ENCODE data around the gene NAA80. TPM values are rescaled to one million over a fixed set of nuclear protein-coding genes. Genes with fewer than 3 reads are reported as not detected.

NAA80 gene
- total RNA-seq, 5 donors from 2014 or later (not counting 1 experiment from before 2014, with no cell fraction given), result 33.8 to 45.7 (median 43.9) TPM

DNA sequence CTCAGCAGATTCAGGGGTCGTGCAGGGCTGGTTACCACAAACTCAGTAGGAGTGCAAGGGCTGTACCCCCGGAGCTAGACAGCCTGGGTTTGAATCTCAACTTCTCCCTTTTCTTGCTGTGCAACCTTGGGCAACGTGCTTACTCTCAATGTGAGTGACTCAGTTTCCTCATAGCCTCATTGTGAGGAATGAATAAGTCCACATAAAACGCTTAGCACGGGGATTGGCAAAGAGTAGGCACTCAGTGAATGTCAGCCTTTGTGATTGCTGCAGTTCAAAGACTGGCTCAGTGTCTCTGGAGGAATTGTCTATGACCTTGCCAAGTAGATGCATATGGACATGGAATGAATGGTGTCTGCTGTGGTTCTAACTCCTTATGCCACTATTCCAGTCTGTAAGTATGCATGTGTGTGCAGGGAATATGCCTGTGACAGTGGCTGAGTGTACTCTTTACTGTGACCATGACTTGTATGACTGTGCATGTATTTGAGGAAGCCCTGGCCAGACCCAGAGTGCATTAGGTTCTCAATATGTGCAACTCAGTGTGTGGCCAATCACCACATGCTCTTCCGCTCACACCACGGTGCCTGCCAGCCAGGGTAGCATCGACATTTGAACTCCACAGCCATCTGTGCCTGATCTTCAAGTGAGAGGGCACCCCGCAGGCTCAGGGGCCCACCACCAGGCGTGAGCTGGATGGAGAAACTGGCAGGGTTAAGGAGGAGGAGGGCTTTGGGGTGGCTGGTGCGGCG is 900 bp upstream of the NAA80 start:
- Mint-ChIP-seq H3K4me1 (peaks cover 25 to 33% (median 33%) of the 10 kb centered on the region in 3 donors), H3K27ac (peak overlapping the region; percentile 98 to 100), H3K27me3 (no peaks in the 10 kb centered on the region), H3K9me3 (no peaks in the 10 kb centered on the region), H3K36me3 (no peaks in the 10 kb centered on the region), H3K4me3 (peak overlapping the region; percentile 95 to 97 (median 96))
- Histone ChIP-seq H3K27ac (ENCODE audit: low read length) (peak overlapping the region; percentile 95), H3K4me1 (ENCODE audit: control insufficient read depth in 1 of 2, extremely low read depth in 1 of 2, insufficient read depth in 2 of 2, low read length in 2 of 2) (peaks cover 9 to 38% of the 10 kb centered on the region in 2 experiments), H3K36me3 (ENCODE audit: control insufficient read depth in 2 of 2, extremely low read depth in 1 of 2, insufficient read depth in 1 of 2, low read length in 1 of 2) (peaks cover 4 to 5% of the 10 kb centered on the region in 2 donors), H3K9me3 (no peaks in the 10 kb centered on the region), H3K4me3 (ENCODE audit: control insufficient read depth in 1 of 2, extremely low read depth in 1 of 2, low read length in 1 of 2) (peak overlapping the region; percentile 74 to 92), H3K27me3 (replicated peaks in 1 of 2; ENCODE audit: control insufficient read depth in 2 of 2, extremely low read depth in 1 of 2, insufficient read depth in 2 of 2, low read length in 1 of 2) (no peaks in the 10 kb centered on the region)
- DNase-seq, result no peak
- CTCF ChIA-PET, result interaction anchor here in 1 of 2 donors (0.5 to 1.8 kb wide), 10 partner anchors 17 to 292 kb away, joined by 3 to 16 read pairs (median 7); partner anchors contain the start of genes CYB561D2, GNAI2 and NPRL2
- no peak for ATAC-seq (replicated peaks in 1 of 4)
- POLR2A ChIA-PET, result interaction anchor here in 1 of 2 donors (0.6 to 1.9 kb wide), 4 partner anchors 21 to 486 kb away, joined by 3 to 13 read pairs (median 6); partner anchors contain the start of gene UBA7
- 61% methylated on average over 7 of the region's 12 CpGs for WGBS (ENCODE audit: insufficient coverage)

DNA sequence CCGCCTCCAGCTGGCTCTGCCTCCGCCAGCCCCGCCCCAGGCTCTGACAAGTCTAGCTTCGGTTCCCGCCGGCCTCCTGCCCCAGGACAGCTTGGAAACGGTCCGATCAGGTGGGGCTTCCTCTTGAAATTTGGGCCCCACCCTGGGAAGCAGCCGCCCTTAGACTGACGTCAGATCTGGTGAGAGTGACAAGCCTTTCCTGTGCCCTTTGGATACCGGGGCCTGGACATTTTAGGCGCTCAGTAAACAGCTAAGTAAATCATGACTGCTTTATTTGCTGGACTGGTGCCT is 378 bp upstream of the NAA80 start:
- H3K4me3 Mint-ChIP-seq, result peak overlapping the region; percentile 95 to 97 (median 96)
- POLR2A ChIA-PET, result interaction anchor here in 1 of 2 donors (0.6 to 1.9 kb wide), 5 partner anchors 22 to 486 kb away, joined by 3 to 13 read pairs (median 4); partner anchors contain the start of genes GNAI2 and UBA7
- no peaks in the 10 kb centered on the region for H3K27me3 Mint-ChIP-seq
- CTCF ChIA-PET, result interaction anchor here in 1 of 2 donors (0.7 to 1.8 kb wide), 11 partner anchors 18 to 128 kb away, joined by 3 to 16 read pairs (median 7); partner anchors contain the start of genes CYB561D2, GNAI2 and NPRL2
- 2% methylated on average over 12 of the region's 12 CpGs for WGBS (ENCODE audit: insufficient coverage)
- peak overlapping the region; percentile 98 to 100 for H3K27ac Mint-ChIP-seq
- H3K9me3 Mint-ChIP-seq, result no peaks in the 10 kb centered on the region
- no peaks in the 10 kb centered on the region for H3K9me3 ChIP-seq
- peaks cover 25 to 33% (median 33%) of the 10 kb centered on the region in 3 donors for H3K4me1 Mint-ChIP-seq
- peaks cover 4 to 5% of the 10 kb centered on the region in 2 donors for H3K36me3 ChIP-seq (ENCODE audit: control insufficient read depth in 2 of 2, extremely low read depth in 1 of 2, insufficient read depth in 1 of 2, low read length in 1 of 2)
- H3K4me3 ChIP-seq (ENCODE audit: control insufficient read depth in 1 of 2, extremely low read depth in 1 of 2, low read length in 1 of 2), result peak overlapping the region; percentile 74 to 92
- no peaks in the 10 kb centered on the region for H3K27me3 ChIP-seq (replicated peaks in 1 of 2; ENCODE audit: control insufficient read depth in 2 of 2, extremely low read depth in 1 of 2, insufficient read depth in 2 of 2, low read length in 1 of 2)
- peak overlapping the region; percentile 95 for H3K27ac ChIP-seq (ENCODE audit: low read length)
- ATAC-seq (replicated peaks in 1 of 4) (no peak), DNase-seq (no peak)
- H3K4me1 ChIP-seq (ENCODE audit: control insufficient read depth in 1 of 2, extremely low read depth in 1 of 2, insufficient read depth in 2 of 2, low read length in 2 of 2), result peaks cover 9 to 38% of the 10 kb centered on the region in 2 experiments
- no peaks in the 10 kb centered on the region for H3K36me3 Mint-ChIP-seq

DNA sequence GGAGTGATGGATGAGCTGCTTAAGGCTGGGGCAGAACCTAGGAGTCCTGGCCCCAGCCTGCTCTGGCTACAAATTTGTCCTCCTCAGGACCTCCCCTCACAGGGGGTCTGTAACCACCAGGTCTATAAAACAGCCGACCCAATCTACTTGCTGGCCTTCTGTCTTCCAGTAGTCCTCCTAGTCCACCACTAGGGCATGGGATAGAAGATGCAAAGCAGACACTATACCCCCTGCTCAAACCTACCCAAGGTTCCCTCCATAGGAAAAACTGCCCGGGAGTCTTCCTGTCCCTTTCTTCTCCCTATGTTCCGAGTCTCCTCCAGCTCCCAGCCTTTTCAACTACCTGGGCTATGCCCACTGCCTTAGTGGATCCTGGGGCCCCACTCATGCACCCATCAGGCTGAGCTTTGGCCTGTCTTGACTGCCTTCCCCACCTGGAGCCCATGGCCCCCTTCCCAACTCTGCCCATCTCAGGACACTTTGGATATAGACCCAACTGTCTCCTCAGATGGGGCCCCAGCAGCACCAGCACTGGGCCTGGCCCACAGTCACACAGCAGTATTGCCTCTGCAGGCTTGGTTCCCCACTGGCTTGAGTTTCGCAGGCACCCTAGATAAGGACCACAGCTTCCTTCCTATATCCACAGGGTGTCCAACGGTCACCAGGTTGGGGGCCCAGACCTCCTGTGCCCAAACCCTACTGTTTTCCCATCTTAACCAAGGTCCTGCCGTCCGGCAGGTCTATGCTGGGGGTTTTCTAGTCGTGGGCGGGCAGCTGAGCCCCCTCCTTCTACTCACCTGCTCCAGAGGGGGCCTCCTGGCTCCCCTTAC is 1.1 kb downstream of the NAA80 start:
- POLR2A ChIA-PET, result interaction anchor here in 1 of 2 donors (0.5 to 0.6 kb wide), 2 partner anchors 12 to 43 kb away, joined by 3 to 5 read pairs; partner anchors contain the start of gene RASSF1
- WGBS (ENCODE audit: insufficient coverage), result 52% methylated on average over 4 of the region's 9 CpGs
- Mint-ChIP-seq H3K27me3 (no peaks in the 10 kb centered on the region), H3K4me3 (peak overlapping the region; percentile 95 to 97 (median 96)), H3K36me3 (no peaks in the 10 kb centered on the region), H3K27ac (peak overlapping the region; percentile 98 to 100), H3K4me1 (peaks cover 25 to 34% (median 33%) of the 10 kb centered on the region in 3 donors), H3K9me3 (no peaks in the 10 kb centered on the region)
- no peaks in the 10 kb centered on the region for H3K27me3 ChIP-seq (replicated peaks in 1 of 2; ENCODE audit: control insufficient read depth in 2 of 2, extremely low read depth in 1 of 2, insufficient read depth in 2 of 2, low read length in 1 of 2)
- no peaks in the 10 kb centered on the region for H3K9me3 ChIP-seq
- H3K27ac ChIP-seq (ENCODE audit: low read length), result peak overlapping the region; percentile 95
- CTCF ChIA-PET, result interaction anchor here (0.6 to 1.8 kb wide), 4 partner anchors 23 to 626 kb away, joined by 3 to 16 read pairs (median 4); no protein-coding TSS in a partner anchor
- H3K36me3 ChIP-seq (ENCODE audit: control insufficient read depth in 2 of 2, extremely low read depth in 1 of 2, insufficient read depth in 1 of 2, low read length in 1 of 2), result peaks cover 4 to 5% of the 10 kb centered on the region in 2 donors
- DNase-seq, result no peak
- no peak for ATAC-seq (replicated peaks in 1 of 4)
- peak overlapping the region; percentile 75 to 92 for H3K4me3 ChIP-seq (ENCODE audit: control insufficient read depth in 1 of 2, extremely low read depth in 1 of 2, low read length in 1 of 2)
- H3K4me1 ChIP-seq (ENCODE audit: control insufficient read depth in 1 of 2, extremely low read depth in 1 of 2, insufficient read depth in 2 of 2, low read length in 2 of 2), result peaks cover 9 to 40% of the 10 kb centered on the region in 2 experiments

DNA sequence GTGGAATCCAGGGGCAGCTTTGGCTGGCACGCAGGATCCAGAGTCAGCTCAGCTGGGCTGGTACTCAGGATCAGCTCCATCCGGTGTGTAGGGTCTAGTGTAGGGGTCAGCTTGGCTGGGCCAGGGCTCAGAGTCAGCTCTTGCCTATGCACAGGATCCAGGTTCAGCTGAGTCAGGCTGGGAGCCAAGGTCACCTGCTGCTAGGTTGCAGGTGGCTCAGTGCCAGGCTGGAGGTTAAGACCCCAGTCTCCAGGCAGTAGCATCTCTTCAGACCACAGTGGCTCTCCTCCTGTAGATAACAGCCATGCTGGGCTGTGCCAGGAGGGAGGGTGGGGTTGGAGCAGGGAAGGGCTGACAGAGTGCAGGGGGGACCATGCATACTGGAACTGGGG is 1.8 kb downstream of the NAA80 start:
- H3K27ac Mint-ChIP-seq, result peak overlapping the region in 1 of 2 donors; percentile 100
- no peaks in the 10 kb centered on the region for H3K9me3 ChIP-seq
- no peaks in the 10 kb centered on the region for H3K9me3 Mint-ChIP-seq
- H3K27me3 ChIP-seq (replicated peaks in 1 of 2; ENCODE audit: control insufficient read depth in 2 of 2, extremely low read depth in 1 of 2, insufficient read depth in 2 of 2, low read length in 1 of 2), result no peaks in the 10 kb centered on the region
- peaks cover 31 to 41% (median 40%) of the 10 kb centered on the region in 3 donors for H3K4me1 Mint-ChIP-seq
- ATAC-seq (replicated peaks in 1 of 4) (no peak), DNase-seq (peak in 1 of 35 experiments; percentile 13)
- no peak overlapping the region for H3K27ac ChIP-seq (ENCODE audit: low read length)
- CTCF ChIA-PET, result no interaction called here
- H3K27me3 Mint-ChIP-seq, result no peaks in the 10 kb centered on the region
- peak overlapping the region; percentile 95 to 97 (median 96) for H3K4me3 Mint-ChIP-seq
- H3K36me3 ChIP-seq (ENCODE audit: control insufficient read depth in 2 of 2, extremely low read depth in 1 of 2, insufficient read depth in 1 of 2, low read length in 1 of 2), result peaks cover 3 to 5% of the 10 kb centered on the region in 2 donors
- H3K4me3 ChIP-seq (ENCODE audit: control insufficient read depth in 1 of 2, extremely low read depth in 1 of 2, low read length in 1 of 2), result no peak overlapping the region
- 100% methylated on average over 2 of the region's 2 CpGs for WGBS (ENCODE audit: insufficient coverage)
- POLR2A ChIA-PET, result no interaction called here
- peaks cover 9 to 47% of the 10 kb centered on the region in 2 experiments for H3K4me1 ChIP-seq (ENCODE audit: control insufficient read depth in 1 of 2, extremely low read depth in 1 of 2, insufficient read depth in 2 of 2, low read length in 2 of 2)
- H3K36me3 Mint-ChIP-seq, result no peaks in the 10 kb centered on the region

DNA sequence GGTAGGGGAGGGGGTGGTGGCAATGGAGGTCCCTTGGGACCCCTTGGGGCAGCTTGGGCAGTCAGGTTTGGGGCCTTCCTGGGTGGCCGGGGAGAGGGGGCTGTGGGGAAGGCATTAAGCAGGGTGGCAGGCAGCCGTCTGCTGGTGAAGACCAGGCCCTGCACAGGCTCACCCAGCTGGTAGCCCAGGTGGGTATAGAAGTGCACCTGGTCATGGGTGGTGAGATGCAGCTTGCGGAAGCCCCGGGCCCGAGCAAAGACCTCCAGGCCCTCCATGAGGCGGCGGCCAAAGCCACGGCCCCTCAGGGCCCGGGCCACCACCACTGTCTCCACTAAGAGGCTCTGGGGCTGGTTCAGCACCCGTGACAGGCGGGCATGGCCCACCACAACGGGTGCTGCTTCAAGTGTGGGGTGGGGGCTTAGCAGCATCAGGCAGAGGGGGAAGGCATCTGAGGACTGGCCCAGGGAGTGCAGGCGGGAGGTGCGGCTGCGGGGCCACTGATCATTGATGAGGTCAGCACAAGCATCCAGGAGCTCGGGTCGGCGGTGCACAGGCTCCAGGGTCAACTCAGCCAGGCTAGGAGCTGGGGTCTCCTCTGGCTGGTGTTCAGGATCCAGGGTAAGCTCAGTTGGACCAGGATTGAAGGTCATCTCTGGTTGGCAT is 2.4 kb downstream of the NAA80 start:
- peak overlapping the region; percentile 57 to 100 for H3K27ac Mint-ChIP-seq
- CTCF ChIA-PET, result no interaction called here
- ATAC-seq (replicated peaks in 1 of 4), result no peak

More for the DNA sequence above, 2.4 kb downstream of the NAA80 start:
- Mint-ChIP-seq H3K27me3 (no peaks in the 10 kb centered on the region), H3K4me1 (peaks cover 33 to 43% (median 42%) of the 10 kb centered on the region in 3 donors), H3K36me3 (no peaks in the 10 kb centered on the region), H3K9me3 (no peaks in the 10 kb centered on the region), H3K4me3 (no peak overlapping the region)
- Histone ChIP-seq H3K4me3 (ENCODE audit: control insufficient read depth in 1 of 2, extremely low read depth in 1 of 2, low read length in 1 of 2) (no peak overlapping the region), H3K27ac (ENCODE audit: low read length) (no peak overlapping the region), H3K9me3 (no peaks in the 10 kb centered on the region), H3K4me1 (ENCODE audit: control insufficient read depth in 1 of 2, extremely low read depth in 1 of 2, insufficient read depth in 2 of 2, low read length in 2 of 2) (peaks cover 9 to 48% of the 10 kb centered on the region in 2 experiments), H3K36me3 (ENCODE audit: control insufficient read depth in 2 of 2, extremely low read depth in 1 of 2, insufficient read depth in 1 of 2, low read length in 1 of 2) (peaks cover 0 to 5% of the 10 kb centered on the region in 2 donors), H3K27me3 (replicated peaks in 1 of 2; ENCODE audit: control insufficient read depth in 2 of 2, extremely low read depth in 1 of 2, insufficient read depth in 2 of 2, low read length in 1 of 2) (no peaks in the 10 kb centered on the region)
- 93% methylated on average over 11 of the region's 18 CpGs for WGBS (ENCODE audit: insufficient coverage)
- peak in 1 of 35 experiments; percentile 5 for DNase-seq
- POLR2A ChIA-PET, result no interaction called here
